NCI-H460 (cell line): Measurements from ENCODE around the gene CSRNP3. TPM values are rescaled to one million over a fixed set of nuclear protein-coding genes. Genes with fewer than 3 reads are reported as not detected.

Experiments used
- DNase-seq: peaks from one replicate; pipeline ENCODE4 v3.0.0-alpha.2; 2016; ENCODE audit warnings: low read depth; ENCODE audit errors: extremely low read depth
- total RNA-seq: library from RNA; depleted of rRNA; stranded (reverse); fragments of >200 nt; shearing (Covaris generic); gene quantifications from 2 replicates; pipeline ENCODE4 v1.2.3, GENCODE V29; 2014

Gene CSRNP3
- total RNA-seq, 1 experiment from 2014 or later = 0.74 TPM

DNA sequence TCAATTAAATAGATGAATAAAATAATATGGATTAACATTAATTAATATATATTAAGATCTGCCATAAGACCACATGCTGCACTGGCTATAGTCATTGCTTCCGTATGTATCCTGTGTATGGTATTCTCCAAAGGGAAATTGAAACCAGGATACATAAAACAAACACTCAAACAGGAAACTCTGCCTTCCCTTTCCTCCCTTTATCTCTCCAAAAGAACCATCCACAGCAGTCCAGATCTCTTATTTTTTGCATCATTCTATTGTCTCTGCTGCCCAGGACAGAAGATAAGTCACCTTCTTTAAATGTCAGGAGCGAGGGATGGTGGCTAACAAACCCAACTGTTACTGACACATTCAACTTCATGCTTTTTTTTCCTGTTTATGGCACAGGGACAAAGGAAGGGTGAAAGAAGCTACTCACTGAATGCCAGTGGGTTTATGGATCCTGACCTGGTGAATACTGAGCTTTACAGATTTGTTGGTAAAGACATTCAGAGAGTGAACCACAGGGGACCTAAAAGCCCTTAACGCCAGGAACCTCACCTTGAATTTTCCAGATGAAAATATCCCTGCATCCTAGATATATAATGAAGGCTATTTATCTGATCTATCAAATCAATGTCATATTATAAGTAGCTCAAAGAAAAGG lies 67.5 kb downstream of the CSRNP3 start:
- DNase-seq = no peak

GRCh38 chr2:165539985-165540384 lies 70.5 kb downstream of the CSRNP3 start:
- DNase-seq = no peak

GRCh38 chr2:165544897-165545296 lies 75.4 kb downstream of the CSRNP3 start:
- no peak for DNase-seq

DNA sequence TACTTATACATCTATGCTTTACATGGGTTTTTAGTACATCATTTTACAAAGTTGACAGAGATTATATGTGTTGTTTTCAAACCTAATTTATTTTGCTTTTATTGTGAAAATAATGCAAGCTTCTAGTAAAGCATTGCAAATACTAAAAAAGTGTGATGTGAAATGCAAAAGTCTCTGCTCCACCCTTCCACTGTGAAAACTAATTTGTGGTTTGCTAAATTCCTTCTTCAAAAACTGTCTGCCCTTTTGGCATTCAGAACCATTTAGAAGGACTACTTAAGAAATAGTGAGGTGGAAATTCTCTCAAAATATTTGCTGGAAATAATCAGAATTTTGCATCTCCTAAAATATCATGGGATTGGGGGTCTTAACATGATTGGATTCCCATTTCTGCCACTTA lies 78.4 kb downstream of the CSRNP3 start:
- DNase-seq = no peak

DNA sequence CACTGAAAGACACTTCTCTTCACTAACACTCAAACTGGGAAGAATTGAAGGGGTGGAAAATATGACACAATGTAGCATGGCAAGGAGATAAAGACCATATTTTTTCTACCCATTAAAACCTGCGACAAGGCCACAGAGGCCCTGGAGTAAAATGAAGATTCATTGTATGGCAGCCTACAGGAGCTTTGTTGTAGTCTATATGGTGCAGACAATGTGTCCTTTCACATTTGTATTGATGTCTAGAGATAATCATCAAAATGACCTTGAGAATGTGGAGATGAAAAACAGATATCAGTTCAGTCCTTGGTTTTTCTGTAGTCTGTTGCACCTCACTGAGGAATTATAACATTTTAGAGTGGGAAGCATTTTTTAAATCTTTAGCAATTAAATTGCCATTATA lies 80.1 kb downstream of the CSRNP3 start:
- DNase-seq = no peak

DNA sequence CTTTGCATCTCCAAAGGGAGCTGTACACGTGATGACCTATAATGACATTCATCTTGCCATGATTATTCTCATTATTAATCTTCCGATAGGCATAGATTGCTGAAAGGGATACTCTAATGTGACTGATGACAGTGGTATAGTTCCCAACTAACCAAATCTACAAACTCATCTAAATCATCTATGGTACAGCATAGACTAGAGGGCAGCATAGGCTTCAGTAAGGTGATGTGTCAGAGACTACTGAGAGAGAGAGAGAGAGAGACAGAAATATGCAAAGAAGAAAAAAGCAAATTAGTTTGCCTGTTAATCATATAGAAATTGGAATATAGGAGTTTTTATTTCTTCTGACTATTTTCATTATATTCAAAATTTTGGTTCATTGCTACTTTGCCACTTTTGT lies 89.3 kb downstream of the CSRNP3 start:
- no peak for DNase-seq

- no peak for DNase-seq
Observed at GRCh38 chr2:165560377-165560988, 91.0 kb downstream of the CSRNP3 start.

GRCh38 chr2:165561516-165561915 lies 92.0 kb downstream of the CSRNP3 start:
- DNase-seq = no peak

- no peak for DNase-seq
Observed at GRCh38 chr2:165562233-165562632, 92.7 kb downstream of the CSRNP3 start.

DNA sequence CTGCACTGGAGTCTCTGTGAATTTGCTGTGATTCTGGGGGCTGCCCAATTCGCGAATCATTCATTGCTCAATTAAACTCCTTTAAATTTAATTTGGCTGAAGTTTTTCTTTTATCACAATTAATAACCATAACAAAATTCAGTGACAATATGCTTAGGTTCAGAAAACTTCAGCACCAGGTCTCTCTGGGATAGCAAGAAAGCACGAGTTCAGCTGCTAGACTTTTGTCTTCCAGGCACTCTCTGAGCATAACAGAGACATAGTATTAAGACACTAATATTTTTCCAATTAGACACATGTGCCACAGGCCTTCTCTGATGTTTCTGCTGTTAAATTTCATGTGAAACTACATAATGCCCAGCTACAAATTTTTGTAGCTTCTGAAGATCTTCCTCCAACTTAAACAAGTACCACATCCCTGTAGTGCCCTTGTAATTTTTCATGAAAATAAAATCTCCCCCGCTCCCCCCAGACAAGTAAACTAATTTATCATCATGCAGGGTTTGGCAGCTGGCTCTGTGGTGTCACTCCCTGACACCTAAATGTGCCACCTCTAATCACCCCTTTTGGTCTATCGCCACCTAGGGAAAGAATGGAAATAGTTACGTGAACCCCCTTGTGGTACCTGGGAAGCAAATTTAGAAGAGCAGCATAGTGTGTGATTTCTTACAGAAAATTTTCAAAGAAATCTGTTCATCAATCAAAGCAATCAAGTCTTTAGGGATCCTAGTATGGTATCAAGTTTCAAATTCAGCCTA lies 94.1 kb downstream of the CSRNP3 start:
- no peak for DNase-seq

GRCh38 chr2:165566008-165566407 lies 96.5 kb downstream of the CSRNP3 start:
- no peak for DNase-seq

DNA sequence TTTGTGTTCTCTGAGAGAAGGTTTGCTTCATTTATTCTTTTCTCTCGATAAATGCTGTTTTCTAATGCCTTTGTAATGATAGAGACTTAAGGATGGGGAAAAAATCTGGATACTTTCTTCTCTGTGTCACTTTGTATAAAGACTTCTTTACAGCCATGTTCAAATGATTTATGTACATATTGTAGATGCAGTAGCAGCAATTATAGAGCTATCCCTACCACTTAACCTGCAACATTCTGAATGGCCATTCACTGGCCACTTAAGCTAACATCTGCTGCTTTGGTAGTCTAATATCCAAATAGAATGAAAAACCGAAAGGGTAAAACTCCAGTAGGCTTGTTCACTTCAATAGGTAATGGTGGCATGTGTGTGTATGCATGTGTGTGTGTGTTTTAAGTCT lies 97.8 kb downstream of the CSRNP3 start:
- no peak for DNase-seq

DNA sequence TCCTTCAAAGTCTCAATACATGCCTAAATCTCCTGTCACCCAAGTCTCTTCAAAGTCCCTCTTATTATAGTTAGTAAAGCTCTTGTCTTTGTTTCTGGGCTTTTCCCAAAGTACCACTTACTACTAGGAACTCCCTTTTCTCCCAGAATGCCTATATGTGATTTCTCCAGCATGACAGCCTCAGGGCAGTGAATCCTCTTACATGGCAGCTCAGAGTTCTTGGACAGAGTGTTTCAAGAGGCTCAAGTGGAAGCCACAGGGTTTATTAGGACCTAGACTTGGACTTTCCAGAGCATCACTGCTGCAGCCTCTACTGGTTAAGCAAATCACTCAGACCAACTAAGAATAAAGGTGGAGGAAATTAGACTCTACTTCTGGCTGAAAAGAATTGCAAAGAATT lies 98.9 kb downstream of the CSRNP3 start:
- DNase-seq = no peak

GRCh38 chr2:165571477-165571876 lies 102.0 kb downstream of the CSRNP3 start:
- DNase-seq = no peak

- DNase-seq = no peak
Observed at GRCh38 chr2:165572151-165572550, 102.7 kb downstream of the CSRNP3 start.

GRCh38 chr2:165573534-165574461 lies 104.3 kb downstream of the CSRNP3 start:
- DNase-seq = peak; percentile 51

- DNase-seq = no peak
Observed at GRCh38 chr2:165575044-165575615, 105.6 kb downstream of the CSRNP3 start.

DNA sequence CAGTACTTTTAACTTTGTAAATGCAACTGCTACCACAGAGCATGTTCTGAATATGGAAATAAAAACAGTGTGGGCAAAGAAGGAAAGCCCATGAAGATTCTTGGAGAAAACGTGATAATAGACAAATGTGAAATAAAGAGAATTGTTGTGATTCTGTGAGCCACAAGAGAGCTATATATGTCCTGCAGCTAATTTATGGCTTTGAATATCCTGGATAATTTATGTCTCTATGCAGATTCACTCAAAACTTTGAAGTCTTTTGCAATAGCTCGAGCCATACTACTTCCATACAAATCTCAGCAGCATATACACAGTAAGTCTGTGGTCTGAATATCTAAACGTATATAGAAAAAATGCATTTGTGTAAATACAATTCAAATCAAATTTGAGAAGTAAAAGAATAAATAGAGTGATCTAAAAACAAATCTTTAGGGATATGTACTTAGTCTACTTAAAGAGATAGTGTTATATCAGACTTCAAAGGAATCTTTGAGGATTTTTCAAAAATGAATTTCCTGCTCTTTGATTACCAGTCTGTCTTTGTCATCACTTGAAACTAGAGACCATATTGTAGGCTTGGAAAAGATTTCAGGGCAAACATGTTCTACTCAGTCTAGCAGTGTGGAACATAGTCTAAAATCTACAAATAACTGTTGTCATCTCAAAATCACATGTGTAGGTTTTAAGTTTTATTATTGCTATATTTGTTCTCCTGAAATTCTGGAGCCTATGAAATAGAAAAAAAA lies 107.1 kb downstream of the CSRNP3 start:
- DNase-seq = no peak

DNA sequence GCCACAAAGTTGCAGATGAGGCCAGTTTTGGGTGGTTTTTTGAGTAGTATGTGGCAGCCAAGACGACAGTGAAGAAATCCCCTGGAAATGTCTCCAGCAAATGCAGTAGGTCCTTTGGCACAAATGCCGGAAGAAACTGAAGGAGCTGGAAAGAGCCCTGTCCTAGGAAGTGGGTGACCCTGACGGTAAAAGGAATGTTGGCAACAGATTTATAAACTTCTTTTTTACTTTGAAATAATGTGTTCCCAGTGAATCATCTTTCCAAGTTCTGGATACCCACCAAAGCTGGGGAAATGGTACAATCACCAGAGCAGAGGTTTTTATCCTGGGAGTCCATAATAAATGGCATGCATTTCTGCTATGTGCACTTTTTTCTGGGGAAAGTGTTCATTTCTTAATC lies 112.9 kb downstream of the CSRNP3 start:
- no peak for DNase-seq
